Measurements from ENCODE around the gene TSBP1.

GRCh38 chr6:32401284-32401963, 29.7 kb upstream of the TSBP1 start:
- TF ChIP-seq CTCF (IDR thresholded peaks at IDR 0.05) = no peak
- TF ChIP-seq POLR2A (IDR thresholded peaks at IDR 0.05) = no peak
